ENCODE measurements around the gene CPT1A. TPM values are rescaled to one million over a fixed set of nuclear protein-coding genes. Genes with fewer than 3 reads are reported as not detected.

Gene CPT1A
- total RNA-seq, 2 donors from 2014 or later, result 33.3 to 55.2 TPM

GRCh38 chr11:68763926-68764657 lies 77.6 kb downstream of the CPT1A start:
- WGBS, result 84% methylated on average over 14 of the region's 14 CpGs
- TF ChIP-seq POLR2A (IDR thresholded peaks at IDR 0.05), result no peak
- TF ChIP-seq CTCF (IDR thresholded peaks at IDR 0.05), result no peak
- no peak for TF ChIP-seq POLR2AphosphoS5 (IDR thresholded peaks at IDR 0.05)
- Histone ChIP-seq H3K27me3 (replicated peaks; ENCODE audit: insufficient read depth) (no peaks in the 10 kb centered on the region), H3K9me3 (no peaks in the 10 kb centered on the region), H3K4me3 (no peak overlapping the region), H3K4me1 (replicated peaks) (no peaks in the 10 kb centered on the region), H3K36me3 (peaks cover under 1 to 5% of the 10 kb centered on the region in 2 donors), H3K27ac (no peak overlapping the region)
- intact Hi-C loops (cut with DNase I), result no loop called here
- DNase-seq (ENCODE audit: low spot score), result no peak

- H3K27me3 ChIP-seq (replicated peaks; ENCODE audit: insufficient read depth), result no peaks in the 10 kb centered on the region
- intact Hi-C loops (cut with DNase I), result no loop called here
- no peaks in the 10 kb centered on the region for H3K9me3 ChIP-seq
- H3K4me3 ChIP-seq, result no peak overlapping the region
- DNase-seq (ENCODE audit: low spot score), result no peak
- TF ChIP-seq POLR2A (IDR thresholded peaks at IDR 0.05) (no peak), POLR2AphosphoS5 (IDR thresholded peaks at IDR 0.05) (no peak), CTCF (IDR thresholded peaks at IDR 0.05) (no peak)
- H3K36me3 ChIP-seq, result peaks cover 5% of the 10 kb centered on the region in 2 donors
- H3K4me1 ChIP-seq (replicated peaks), result no peaks in the 10 kb centered on the region
- 50% methylated on average over 10 of the region's 10 CpGs for WGBS
- H3K27ac ChIP-seq, result no peak overlapping the region
Observed at GRCh38 chr11:68763181-68763721, 78.5 kb downstream of the CPT1A start.

- Histone ChIP-seq H3K9me3 (no peaks in the 10 kb centered on the region), H3K27me3 (replicated peaks; ENCODE audit: insufficient read depth) (no peaks in the 10 kb centered on the region), H3K36me3 (peaks cover 5% of the 10 kb centered on the region in 2 donors), H3K4me3 (no peak overlapping the region), H3K27ac (no peak overlapping the region), H3K4me1 (replicated peaks) (no peaks in the 10 kb centered on the region)
- intact Hi-C loops (cut with DNase I), result no loop called here
- no peak for DNase-seq (ENCODE audit: low spot score)
- WGBS, result 85% methylated on average over 15 of the region's 15 CpGs
- no peak for TF ChIP-seq POLR2A (IDR thresholded peaks at IDR 0.05)
- TF ChIP-seq POLR2AphosphoS5 (IDR thresholded peaks at IDR 0.05), result no peak
- no peak for TF ChIP-seq CTCF (IDR thresholded peaks at IDR 0.05)
Observed at GRCh38 chr11:68762481-68762880, 79.2 kb downstream of the CPT1A start.

GRCh38 chr11:68761801-68762200 lies 79.9 kb downstream of the CPT1A start:
- peaks cover 5% of the 10 kb centered on the region in 2 donors for H3K36me3 ChIP-seq
- DNase-seq (ENCODE audit: low spot score), result no peak
- H3K4me1 ChIP-seq (replicated peaks), result no peaks in the 10 kb centered on the region
- H3K27ac ChIP-seq, result no peak overlapping the region
- H3K9me3 ChIP-seq, result no peaks in the 10 kb centered on the region
- no peak for TF ChIP-seq CTCF (IDR thresholded peaks at IDR 0.05)
- TF ChIP-seq POLR2A (IDR thresholded peaks at IDR 0.05), result no peak
- TF ChIP-seq POLR2AphosphoS5 (IDR thresholded peaks at IDR 0.05), result no peak
- H3K27me3 ChIP-seq (replicated peaks; ENCODE audit: insufficient read depth), result no peaks in the 10 kb centered on the region
- intact Hi-C loops (cut with DNase I), result no loop called here
- 85% methylated on average over 12 of the region's 12 CpGs for WGBS
- no peak overlapping the region for H3K4me3 ChIP-seq

GRCh38 chr11:68759991-68760390 lies 81.7 kb downstream of the CPT1A start:
- Histone ChIP-seq H3K36me3 (peaks cover 5% of the 10 kb centered on the region in 2 donors), H3K9me3 (no peaks in the 10 kb centered on the region), H3K4me3 (no peak overlapping the region), H3K4me1 (replicated peaks) (no peaks in the 10 kb centered on the region), H3K27me3 (replicated peaks; ENCODE audit: insufficient read depth) (no peaks in the 10 kb centered on the region), H3K27ac (no peak overlapping the region)
- intact Hi-C loops (cut with DNase I), result no loop called here
- TF ChIP-seq POLR2A (IDR thresholded peaks at IDR 0.05), result no peak
- no peak for TF ChIP-seq POLR2AphosphoS5 (IDR thresholded peaks at IDR 0.05)
- no peak for TF ChIP-seq CTCF (IDR thresholded peaks at IDR 0.05)
- 86% methylated on average over 15 of the region's 15 CpGs for WGBS
- no peak for DNase-seq (ENCODE audit: low spot score)

Data from prostate gland (tissue), 2 donors.